K562 (cell line): ENCODE data around the gene KTN1. TPM values are rescaled to one million over a fixed set of nuclear protein-coding genes. Genes with fewer than 3 reads are reported as not detected.

Experiments used
- ATAC-seq: fragments of 200-7000 bp; cut with Tn5 transposase; 3 replicates; pipeline ENCODE4 v1.9.1; 2020; ENCODE audit warnings: moderate library complexity
- BruUV-seq: library from RNA; stranded (reverse); fragments of 400-500 nt; replicated peaks from 2 replicates; lab custom pipeline; 2021; lab: Mats Ljungman, UMichigan
- CTCF ChIA-PET: fragments of 300-600 bp; formaldehyde crosslinking; extraction: SDS; loops from one replicate; lab custom pipeline; 2021; ENCODE audit warnings: low intra/inter-chr PET ratio; lab: Yijun Ruan, JAX
- POLR2A ChIA-PET: fragments of 300-600, 350-650 bp; sonication (Branson Sonifier 250); formaldehyde crosslinking; extraction: SDS; loops from one replicate; lab custom pipeline; 2021; ENCODE audit warnings: antibody characterized with exemption, inconsistent platforms; lab: Yijun Ruan, JAX
- DNase-seq, 4 experiments: peaks; one replicate each; pipeline versions ENCODE4 v3.0.0 to v3.0.0-alpha.2; 2011 to 2018; ENCODE audit warnings: low spot score in 3 of 4, mixed read lengths in 3 of 4; ENCODE audit errors: extremely low read depth in 1 of 4
- FAIRE-seq: peaks from 2 replicates; lab custom pipeline; 2011; peaks lifted over from hg19 to GRCh38; lab: Jason Lieb, UNC
- H2AFZ ChIP-seq: 2 replicates; pipeline ENCODE4 v1.6.0; 2011; ENCODE audit warnings: low read depth, low read length, control low read depth, inconsistent platforms
- H3K27ac ChIP-seq: fragments of 200-600 bp; 3 replicates; pipeline ENCODE4 v1.8.0; 2011; ENCODE audit warnings: low read depth, mild to moderate bottlenecking, control low read depth, inconsistent platforms, low read length, moderate library complexity, mixed read lengths; ENCODE audit errors: extremely low read depth
- H3K27me3 ChIP-seq, 2 experiments: fragments of 300-600 bp in 1 of 2; 2 replicates in 1 of 2; 3 replicates in 1 of 2; pipeline versions ENCODE4 v1.6.0 to v1.8.0; 2011; ENCODE audit warnings: inconsistent platforms in 2 of 2, low read length in 2 of 2, mild to moderate bottlenecking in 1 of 2, mixed read lengths in 1 of 2, moderate library complexity in 1 of 2; ENCODE audit not compliant: control insufficient read depth in 2 of 2, insufficient read depth in 2 of 2
- H3K36me3 ChIP-seq: fragments of 300-600 bp; 3 replicates; pipeline ENCODE4 v1.8.0; 2011; ENCODE audit warnings: mild to moderate bottlenecking, low read length, inconsistent platforms; ENCODE audit not compliant: control insufficient read depth, insufficient read depth
- H3K4me1 ChIP-seq, 2 experiments: fragments of 200-600 bp in 1 of 2; replicated peaks in 1 of 2; 2 replicates in 1 of 2; 3 replicates in 1 of 2; pipeline versions ENCODE4 v1.5.1 to v1.8.0; 2011; ENCODE audit warnings: inconsistent platforms in 2 of 2, low read length in 2 of 2, mild to moderate bottlenecking in 1 of 2, mixed read lengths in 1 of 2, moderate library complexity in 1 of 2; ENCODE audit not compliant: control insufficient read depth in 2 of 2, insufficient read depth in 2 of 2
- H3K4me2 ChIP-seq: 2 replicates; pipeline ENCODE4 v1.6.1; 2011; ENCODE audit warnings: low read length, control low read depth, inconsistent platforms, mixed read lengths; ENCODE audit not compliant: insufficient read depth
- H3K4me3 ChIP-seq: fragments of 200-600 bp; sonication (generic), shearing (Covaris generic); 2 replicates; pipeline ENCODE4 v1.5.1; 2016; ENCODE audit warnings: control low read depth, inconsistent platforms
- H3K79me2 ChIP-seq: fragments of 200-600 bp; 3 replicates; pipeline ENCODE4 v1.8.0; 2011; ENCODE audit warnings: low read length, inconsistent platforms; ENCODE audit not compliant: control insufficient read depth, insufficient read depth
- H3K9ac ChIP-seq, 2 experiments: 2 replicates each; pipeline versions ENCODE4 v1.6.0 to v1.6.1; 2011; ENCODE audit warnings: low read depth in 2 of 2, low read length in 2 of 2, control low read depth in 1 of 2, inconsistent platforms in 1 of 2, mild to moderate bottlenecking in 1 of 2, mixed read lengths in 1 of 2; ENCODE audit not compliant: insufficient read depth in 1 of 2
- H3K9me1 ChIP-seq: one replicate; pipeline ENCODE4 v1.6.0; 2011; ENCODE audit warnings: inconsistent platforms, mild to moderate bottlenecking, low read length, moderate library complexity; ENCODE audit not compliant: control insufficient read depth, insufficient read depth
- H3K9me3 ChIP-seq: replicated peaks from 2 replicates; pipeline ENCODE4 v1.5.1; 2011; ENCODE audit warnings: low read depth, low read length, inconsistent platforms; ENCODE audit not compliant: control insufficient read depth, insufficient read depth
- H4K20me1 ChIP-seq: replicated peaks from 2 replicates; pipeline ENCODE4 v1.6.1; 2011; ENCODE audit warnings: low read length, inconsistent platforms, mixed read lengths; ENCODE audit not compliant: control insufficient read depth, insufficient read depth
- ESRRA ChIP-seq: fragments of 450-650 bp; IDR thresholded peaks from 2 replicates; pipeline ENCODE4 v1.6.1; 2014; ENCODE audit warnings: low read depth, mild to moderate bottlenecking, moderate library complexity, borderline replicate concordance
- GTF2B ChIP-seq: IDR thresholded peaks from 2 replicates; pipeline ENCODE4 v1.6.1; 2011; ENCODE audit not compliant: insufficient read length; ENCODE audit errors: extremely low read depth
- GTF2E2 ChIP-seq: fragments of 200-800 bp; sonication (Bioruptor generic); IDR thresholded peaks from 2 replicates; pipeline ENCODE4 v1.6.1; 2016; ENCODE audit warnings: missing genetic modification characterization, missing compliant biosample characterization
- MEIS2 ChIP-seq: fragments of 450-650 bp; IDR thresholded peaks from 2 replicates; pipeline ENCODE4 v1.6.1; 2014; ENCODE audit warnings: mild to moderate bottlenecking; ENCODE audit not compliant: partially characterized antibody
- NELFE ChIP-seq: IDR thresholded peaks from 2 replicates; pipeline ENCODE4 v1.6.1; 2011; ENCODE audit warnings: mild to moderate bottlenecking; ENCODE audit not compliant: insufficient read depth, insufficient read length
- OTX1 ChIP-seq: fragments of 450-650 bp; formaldehyde crosslinking; IDR thresholded peaks from 2 replicates; pipeline ENCODE4 v1.4.0; 2022; ENCODE audit warnings: mild to moderate bottlenecking
- POLR2AphosphoS5 ChIP-seq: IDR thresholded peaks from 2 replicates; pipeline ENCODE4 v1.6.1; 2011; ENCODE audit warnings: mild to moderate bottlenecking, low read depth, low read length, moderate library complexity; ENCODE audit not compliant: control insufficient read depth, insufficient read depth
- POLR3A ChIP-seq: IDR thresholded peaks from 2 replicates; pipeline ENCODE4 v1.6.1; 2011; ENCODE audit warnings: borderline replicate concordance, mild to moderate bottlenecking, moderate library complexity; ENCODE audit not compliant: insufficient read length, insufficient read depth; ENCODE audit errors: extremely low read depth
- RBM22 ChIP-seq: fragments of 200-400 bp; formaldehyde crosslinking; IDR thresholded peaks from 2 replicates; pipeline ENCODE4 v1.6.1; 2018; ENCODE audit warnings: low read length, low read depth; ENCODE audit not compliant: poor library complexity, severe bottlenecking
- RBM25 ChIP-seq: fragments of 200-400 bp; formaldehyde crosslinking; IDR thresholded peaks from 2 replicates; pipeline ENCODE4 v1.6.1; 2018; ENCODE audit warnings: low read length, low read depth, moderate library complexity; ENCODE audit not compliant: severe bottlenecking
- SIRT6 ChIP-seq: IDR thresholded peaks from one replicate; pipeline ENCODE4 v1.6.1; 2012; ENCODE audit warnings: low read depth, mild to moderate bottlenecking, control low read depth, inconsistent platforms, low read length, moderate library complexity
- SMAD3 ChIP-seq: fragments of 450-650 bp; formaldehyde crosslinking; conservative IDR thresholded peaks from 2 replicates; pipeline ENCODE4 v1.4.0; 2020; ENCODE audit warnings: mild to moderate bottlenecking
- STAT5B ChIP-seq: fragments of 250-450 bp; sonication (Bioruptor Pico); IDR thresholded peaks from 2 replicates; pipeline ENCODE4 v1.8.0; 2021; ENCODE audit warnings: mild to moderate bottlenecking, inconsistent platforms
- ZHX1 ChIP-seq: fragments of 150-350 bp; conservative IDR thresholded peaks from 2 replicates; pipeline ENCODE4 v1.6.1; 2014; ENCODE audit warnings: low read length
- ZNF12 ChIP-seq: sonication (generic); formaldehyde crosslinking; IDR thresholded peaks from 2 replicates; pipeline ENCODE4 v1.4.0; 2020; ENCODE audit warnings: mild to moderate bottlenecking, missing genetic modification reagents
- ZNF197 ChIP-seq: fragments of 200-800 bp; sonication (Bioruptor generic); IDR thresholded peaks from 2 replicates; pipeline ENCODE4 v1.6.1; 2016; ENCODE audit warnings: low read depth, missing genetic modification characterization, missing compliant biosample characterization
- WGBS: fragments of 100-300 bp; shearing (Covaris generic); methylation state at CpG from one replicate; pipeline ENCODE4 v1.1.6; 2016; ENCODE audit warnings: low coverage, mixed read lengths; ENCODE audit not compliant: insufficient coverage; ENCODE audit errors: missing lambda C conversion rate; 5-methylcytosine and 5-hydroxymethylcytosine counted together
- in situ Hi-C: fragments of 300-500 bp; cut with MboI; formaldehyde crosslinking; loops from 4 replicates; pipeline ENCODE4 v1.15.0; 2018; ENCODE audit warnings: inconsistent platforms, mixed read lengths
- intact Hi-C: fragments of 100-400 bp; cut with micrococcal nuclease; formaldehyde crosslinking; loops from 2 replicates; pipeline ENCODE4 v1.14.2; 2022
- polyA plus RNA-seq, 8 experiments: library from polyadenylated mRNA; depleted of rRNA in 4 of 8; stranded (reverse) in 5 of 8; unstranded in 3 of 8; fragments of >200 nt; fragmentation: Nextera tagmentation in 2 of 8; fragmentation: Illumina TruSeq in 1 of 8; extraction: Ambion mirVana in 2 of 8; extraction: Trizol in 1 of 8; gene quantifications; 2 replicates each; pipeline versions ENCODE4 v1.2.1 to v1.2.3, GENCODE V29; 2011 to 2014; ENCODE audit warnings: inconsistent platforms in 1 of 8, missing spikeins in 1 of 8
- total RNA-seq, 7 experiments: library from RNA; depleted of rRNA in 6 of 7; stranded (reverse); fragments of >200 nt in 6 of 7; fragmentation: Illumina TruSeq in 2 of 7; extraction: Trizol in 2 of 7; gene quantifications; 2 replicates each; pipeline versions ENCODE4 v1.2.1 to v1.2.3, GENCODE V29; 2011 to 2021; ENCODE audit warnings: low replicate concordance in 1 of 7
- TF ChIP-seq, protein P1 (sequence below): sonication (generic); formaldehyde crosslinking; IDR thresholded peaks from 2 replicates; pipeline ENCODE4 v1.8.1; 2022; ENCODE audit warnings: missing genetic modification reagents

Gene KTN1
- total and polyA plus RNA-seq, 9 of the 15 experiments (the other 6 are each of a cell fraction or from before 2014, with no cell fraction given): 34.8 to 120 (median 63.6) TPM

GRCh38 chr14:55684956-55685584, 105.1 kb downstream of the KTN1 start (continued):
- no peak for TF ChIP-seq GTF2B
- TF ChIP-seq OTX1 (CRISPR knock-in tag): no peak
- TF ChIP-seq, all 486 proteins: peak for 0

- Histone ChIP-seq H3K27me3 (no peaks in the 10 kb centered on the region), H3K9me3 (no peaks in the 10 kb centered on the region), H2AFZ (no peak overlapping the region), H3K4me2 (no peak overlapping the region), H4K20me1 (no peaks in the 10 kb centered on the region), H3K4me3 (no peak overlapping the region), H3K79me2 (no peaks in the 10 kb centered on the region), H3K9ac (no peak overlapping the region), H3K36me3 (peaks cover 16% of the 10 kb centered on the region; the same call in 2 of the 3 replicates), H3K4me1 (no peaks in the 10 kb centered on the region), H3K27ac (no peak overlapping the region), H3K9me1 (no peaks in the 10 kb centered on the region)
- POLR2A ChIA-PET: no interaction called here
- DNase-seq (no peak), FAIRE-seq (no peak), ATAC-seq (no peak)
- BruUV-seq: no TSS peak
- intact Hi-C loops (no loop called here), in situ Hi-C loops (no loop called here)
- WGBS: 73% methylated on average over 7 of the region's 7 CpGs
- CTCF ChIA-PET: no interaction called here
- TF ChIP-seq GTF2E2 (tag) (no peak), NELFE (no peak), RBM22 (no peak), ZHX1 (no peak), ESRRA (no peak), SMAD3 (no peak), POLR2AphosphoS5 (no peak), STAT5B (CRISPR knock-in tag) (no peak), MEIS2 (no peak), RBM25 (no peak), POLR3A (no peak), SIRT6 (no peak), ZNF197 (no peak), ZNF12 (CRISPR knock-in tag) (no peak)
- TF ChIP-seq, protein P1, sequence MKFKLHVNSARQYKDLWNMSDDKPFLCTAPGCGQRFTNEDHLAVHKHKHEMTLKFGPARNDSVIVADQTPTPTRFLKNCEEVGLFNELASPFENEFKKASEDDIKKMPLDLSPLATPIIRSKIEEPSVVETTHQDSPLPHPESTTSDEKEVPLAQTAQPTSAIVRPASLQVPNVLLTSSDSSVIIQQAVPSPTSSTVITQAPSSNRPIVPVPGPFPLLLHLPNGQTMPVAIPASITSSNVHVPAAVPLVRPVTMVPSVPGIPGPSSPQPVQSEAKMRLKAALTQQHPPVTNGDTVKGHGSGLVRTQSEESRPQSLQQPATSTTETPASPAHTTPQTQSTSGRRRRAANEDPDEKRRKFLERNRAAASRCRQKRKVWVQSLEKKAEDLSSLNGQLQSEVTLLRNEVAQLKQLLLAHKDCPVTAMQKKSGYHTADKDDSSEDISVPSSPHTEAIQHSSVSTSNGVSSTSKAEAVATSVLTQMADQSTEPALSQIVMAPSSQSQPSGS (CRISPR knock-in tag): no peak
Observed at GRCh38 chr14:55686713-55687112, 106.7 kb downstream of the KTN1 start.
